Left ventricle myocardium inferior (tissue), 1 donor: ENCODE measurements around the gene DNAAF2. TPM values are rescaled to one million over a fixed set of nuclear protein-coding genes. Genes with fewer than 3 reads are reported as not detected.
A peak's percentile ranks its signal among the peaks of the same experiment; 100 is the strongest.
"Not testable (repeated sequence)": the region's sequence is repeated elsewhere in the genome, so short reads cannot be mapped to it uniquely, and the experiment has no call there.

ENCODE experiments used
- DNase-seq: peaks from one replicate; pipeline ENCODE4 v3.0.0-alpha.2; 2020
- H3K27ac ChIP-seq: fragments of 200-600 bp; replicated peaks from 2 replicates; pipeline ENCODE4 v1.8.0; 2021
- H3K27me3 ChIP-seq: fragments of 200-600 bp; 2 replicates; pipeline ENCODE4 v1.8.0; 2021; ENCODE audit warnings: low read depth
- H3K36me3 ChIP-seq: fragments of 200-600 bp; 2 replicates; pipeline ENCODE4 v1.8.0; 2021
- H3K4me1 ChIP-seq: fragments of 200-600 bp; 2 replicates; pipeline ENCODE4 v1.8.0; 2021
- H3K4me3 ChIP-seq: fragments of 200-600 bp; 2 replicates; pipeline ENCODE4 v1.8.0; 2021; ENCODE audit warnings: mild to moderate bottlenecking, moderate library complexity
- H3K9me3 ChIP-seq: fragments of 200-600 bp; replicated peaks from 2 replicates; pipeline ENCODE4 v1.8.0; 2021
- CTCF ChIP-seq: fragments of 200-600 bp; IDR thresholded peaks from 2 replicates; pipeline ENCODE4 v1.8.0; 2021; ENCODE audit warnings: antibody characterized with exemption, mild to moderate bottlenecking, borderline replicate concordance
- intact Hi-C: fragments of 100-400 bp; cut with micrococcal nuclease; formaldehyde crosslinking; loops from one replicate; pipeline ENCODE4 v1.11.0; 2022
- total RNA-seq: library from RNA; stranded (reverse); fragmentation: NEBNext Ultra II Directional; extraction: Animal tissue kit (Norgen Biotek cat#: 25700); gene quantifications from one replicate; pipeline ENCODE4 v1.2.1, GENCODE V29; 2021
- donor health status: DM: no; HTN: yes; CAD: no; lungs with severe emphysema.

The DNAAF2 gene
- total RNA-seq, 1 donor from 2014 or later: 6.2 TPM

- no peaks in the 10 kb centered on the region for H3K9me3 ChIP-seq
- peaks cover 27% of the 10 kb centered on the region for H3K4me1 ChIP-seq
- intact Hi-C loops: loop anchor here (2.0 kb wide), 1 partner anchor 35 kb away; the partner anchor contains the start of genes MGAT2 and RPL36AL
- peak; percentile 97 for DNase-seq
- no peaks in the 10 kb centered on the region for H3K27me3 ChIP-seq
- peak within 1 kb of the TSS; percentile 86 for H3K4me3 ChIP-seq
- H3K36me3 ChIP-seq: peaks cover 33% of the 10 kb centered on the region
- TF ChIP-seq CTCF: no peak
- H3K27ac ChIP-seq: peak within 1 kb of the TSS; percentile 90
These were observed 49.0 kb downstream of the DNAAF2 start, which contains the start of gene RPS29 for GRCh38 chr14:49585803-49586672. Gene RPS29, minus strand, starts transcription at chr14:49586380. Its CDS starts 34 bp downstream, at chr14:49586346.

- peaks cover 33% of the 10 kb centered on the region for H3K36me3 ChIP-seq
- DNase-seq, H3K9me3 ChIP-seq, H3K27me3 ChIP-seq, intact Hi-C loops: not testable (repeated sequence)
- H3K4me1 ChIP-seq: peaks cover 27% of the 10 kb centered on the region
- H3K27ac ChIP-seq: peak overlapping the region; percentile 90
- H3K4me3 ChIP-seq: peak overlapping the region; percentile 86
These were observed 49.9 kb downstream of the DNAAF2 start for GRCh38 chr14:49584981-49585640.

GRCh38 chr14:49584058-49584457 is 51.0 kb downstream of the DNAAF2 start:
- H3K36me3 ChIP-seq: peaks cover 33% of the 10 kb centered on the region
- H3K9me3 ChIP-seq: no peaks in the 10 kb centered on the region
- intact Hi-C loops: no loop called here
- H3K4me1 ChIP-seq: peaks cover 27% of the 10 kb centered on the region
- peak overlapping the region; percentile 86 for H3K4me3 ChIP-seq
- H3K27ac ChIP-seq: no peak overlapping the region
- H3K27me3 ChIP-seq: no peaks in the 10 kb centered on the region
- TF ChIP-seq CTCF: no peak
- DNase-seq: no peak

- Histone ChIP-seq H3K4me1 (peaks cover 27% of the 10 kb centered on the region), H3K36me3 (peaks cover 33% of the 10 kb centered on the region), H3K9me3 (no peaks in the 10 kb centered on the region), H3K27me3 (no peaks in the 10 kb centered on the region), H3K4me3 (peak overlapping the region; percentile 86), H3K27ac (no peak overlapping the region)
- no peak for TF ChIP-seq CTCF
- DNase-seq: no peak
- intact Hi-C loops: no loop called here
These were observed 51.4 kb downstream of the DNAAF2 start for GRCh38 chr14:49583629-49584028.

GRCh38 chr14:49582113-49582977 is 52.7 kb downstream of the DNAAF2 start:
- TF ChIP-seq CTCF: no peak
- DNase-seq: no peak
- Histone ChIP-seq H3K27me3 (no peaks in the 10 kb centered on the region), H3K4me3 (no peak overlapping the region), H3K36me3 (peaks cover 37% of the 10 kb centered on the region), H3K27ac (no peak overlapping the region), H3K4me1 (peaks cover 27% of the 10 kb centered on the region), H3K9me3 (no peaks in the 10 kb centered on the region)
- intact Hi-C loops: no loop called here
